ENCODE measurements around the gene GRIN1. TPM values are rescaled to one million over a fixed set of nuclear protein-coding genes. Genes with fewer than 3 reads are reported as not detected.

GRIN1 gene
- total RNA-seq, 6 experiments from 2014 or later, result 0.51 to 1.1 (median 0.66) TPM; not detected in 3

DNA sequence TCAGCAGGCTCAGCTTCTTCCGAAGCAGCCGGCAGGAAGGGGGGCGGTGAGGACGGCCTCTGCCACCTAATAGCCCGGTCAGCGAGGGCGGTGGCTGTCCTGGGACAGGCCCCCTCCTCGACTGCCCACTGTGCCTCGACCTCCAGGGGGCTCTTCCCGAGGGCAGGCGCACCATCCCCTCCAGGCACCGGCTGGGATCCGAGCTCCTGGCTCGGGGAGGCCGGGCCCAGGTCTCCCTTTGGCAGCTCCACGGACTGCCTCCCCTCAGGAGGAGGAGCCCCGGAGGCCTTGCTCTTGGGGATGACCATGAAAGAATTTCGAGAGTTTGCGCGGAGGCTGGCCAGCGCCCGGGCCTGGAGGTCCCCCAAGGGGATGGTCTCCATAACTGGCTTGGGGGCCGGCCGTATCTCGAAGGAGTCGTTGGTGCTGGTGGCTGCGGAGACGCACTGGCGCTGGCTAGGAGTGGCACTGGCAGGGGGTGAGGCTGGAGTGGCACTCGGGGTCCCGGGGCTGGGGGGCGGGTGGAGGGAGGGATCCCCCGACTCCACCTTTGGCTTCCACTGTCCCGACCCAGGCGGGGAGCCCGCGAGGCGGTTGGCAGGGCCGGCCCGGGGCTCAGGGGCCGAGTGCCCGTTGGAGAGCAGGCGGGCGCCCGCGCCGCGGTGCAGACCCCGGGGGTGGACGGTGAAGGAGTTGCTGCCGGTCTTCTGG is 60.6 kb downstream of the GRIN1 start:
- Mint-ChIP-seq H3K27me3 (ENCODE audit: insufficient read depth) (peaks cover 3% of the 10 kb centered on the region), H3K36me3 (ENCODE audit: low read depth) (no peaks in the 10 kb centered on the region), H3K9me3 (no peaks in the 10 kb centered on the region), H3K4me1 (ENCODE audit: low read depth) (peaks cover 21% of the 10 kb centered on the region), H3K27ac (peak overlapping the region; percentile 48; the same call in 1 of the 2 replicates), H3K4me3 (peak overlapping the region; percentile 87)
- no peak for DNase-seq
- TF ChIP-seq, protein P1, sequence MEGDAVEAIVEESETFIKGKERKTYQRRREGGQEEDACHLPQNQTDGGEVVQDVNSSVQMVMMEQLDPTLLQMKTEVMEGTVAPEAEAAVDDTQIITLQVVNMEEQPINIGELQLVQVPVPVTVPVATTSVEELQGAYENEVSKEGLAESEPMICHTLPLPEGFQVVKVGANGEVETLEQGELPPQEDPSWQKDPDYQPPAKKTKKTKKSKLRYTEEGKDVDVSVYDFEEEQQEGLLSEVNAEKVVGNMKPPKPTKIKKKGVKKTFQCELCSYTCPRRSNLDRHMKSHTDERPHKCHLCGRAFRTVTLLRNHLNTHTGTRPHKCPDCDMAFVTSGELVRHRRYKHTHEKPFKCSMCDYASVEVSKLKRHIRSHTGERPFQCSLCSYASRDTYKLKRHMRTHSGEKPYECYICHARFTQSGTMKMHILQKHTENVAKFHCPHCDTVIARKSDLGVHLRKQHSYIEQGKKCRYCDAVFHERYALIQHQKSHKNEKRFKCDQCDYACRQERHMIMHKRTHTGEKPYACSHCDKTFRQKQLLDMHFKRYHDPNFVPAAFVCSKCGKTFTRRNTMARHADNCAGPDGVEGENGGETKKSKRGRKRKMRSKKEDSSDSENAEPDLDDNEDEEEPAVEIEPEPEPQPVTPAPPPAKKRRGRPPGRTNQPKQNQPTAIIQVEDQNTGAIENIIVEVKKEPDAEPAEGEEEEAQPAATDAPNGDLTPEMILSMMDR (IDR thresholded peaks at IDR 0.05), result peak; percentile 34; the same call in 1 of the 2 replicates

DNA sequence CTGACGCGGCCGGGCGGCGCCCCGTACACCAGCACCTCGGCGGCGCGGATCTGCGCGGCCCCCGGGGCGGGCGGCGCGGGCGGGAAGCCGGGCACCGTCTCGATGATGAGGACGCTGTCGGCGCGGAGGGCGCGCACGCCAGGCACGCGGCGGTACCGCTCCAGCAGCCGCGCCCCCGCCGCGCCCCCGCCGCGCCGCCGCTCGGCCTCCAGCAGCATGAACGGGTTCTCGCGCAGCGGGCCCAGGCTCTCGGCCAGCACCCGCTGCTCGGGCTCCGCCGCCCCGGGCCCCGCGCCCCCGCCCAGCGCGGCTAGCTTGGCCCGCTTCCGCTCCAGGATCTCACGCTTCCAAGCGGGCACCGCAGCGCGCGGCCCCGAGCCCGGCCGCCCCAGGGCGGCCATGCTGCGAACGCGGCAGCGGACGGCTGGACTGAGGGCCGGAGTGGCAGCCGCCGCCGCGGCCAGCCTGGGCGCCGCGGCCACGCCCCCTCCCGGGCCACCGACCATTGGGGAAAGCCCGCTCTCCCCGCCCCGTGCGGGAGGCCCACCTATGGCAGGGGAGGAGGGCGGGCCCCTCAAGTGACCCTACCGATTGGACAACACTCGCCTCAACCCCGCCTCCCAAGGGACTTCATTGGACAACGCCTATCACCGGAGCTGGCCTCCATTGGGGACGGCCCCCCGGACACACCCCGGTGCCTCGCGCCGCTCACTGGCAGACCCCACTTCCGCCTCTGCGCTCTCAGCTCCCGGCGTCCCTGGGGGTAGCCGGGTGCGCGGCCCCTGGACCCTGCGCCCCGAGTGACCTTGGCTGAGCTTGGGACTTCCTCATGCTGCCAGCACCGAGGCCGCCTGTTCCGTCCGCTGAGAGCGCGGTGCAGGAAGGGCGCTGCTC is 61.6 kb downstream of the GRIN1 start, which contains the start of gene TPRN:
TSS of gene TPRN (minus strand) at position 431 of the 894 bp plus-strand sequence. CDS start at position 401, 30 bp downstream.
- Mint-ChIP-seq H3K27me3 (ENCODE audit: insufficient read depth) (peaks cover 3% of the 10 kb centered on the region), H3K9me3 (no peaks in the 10 kb centered on the region), H3K36me3 (ENCODE audit: low read depth) (no peaks in the 10 kb centered on the region), H3K27ac (peak within 1 kb of the TSS; percentile 48; the same call in 1 of the 2 replicates), H3K4me3 (peak within 1 kb of the TSS; percentile 87), H3K4me1 (ENCODE audit: low read depth) (peaks cover 22% of the 10 kb centered on the region)
- TF ChIP-seq, protein P1 (IDR thresholded peaks at IDR 0.05), result no peak
- DNase-seq, result peak; percentile 97

DNA sequence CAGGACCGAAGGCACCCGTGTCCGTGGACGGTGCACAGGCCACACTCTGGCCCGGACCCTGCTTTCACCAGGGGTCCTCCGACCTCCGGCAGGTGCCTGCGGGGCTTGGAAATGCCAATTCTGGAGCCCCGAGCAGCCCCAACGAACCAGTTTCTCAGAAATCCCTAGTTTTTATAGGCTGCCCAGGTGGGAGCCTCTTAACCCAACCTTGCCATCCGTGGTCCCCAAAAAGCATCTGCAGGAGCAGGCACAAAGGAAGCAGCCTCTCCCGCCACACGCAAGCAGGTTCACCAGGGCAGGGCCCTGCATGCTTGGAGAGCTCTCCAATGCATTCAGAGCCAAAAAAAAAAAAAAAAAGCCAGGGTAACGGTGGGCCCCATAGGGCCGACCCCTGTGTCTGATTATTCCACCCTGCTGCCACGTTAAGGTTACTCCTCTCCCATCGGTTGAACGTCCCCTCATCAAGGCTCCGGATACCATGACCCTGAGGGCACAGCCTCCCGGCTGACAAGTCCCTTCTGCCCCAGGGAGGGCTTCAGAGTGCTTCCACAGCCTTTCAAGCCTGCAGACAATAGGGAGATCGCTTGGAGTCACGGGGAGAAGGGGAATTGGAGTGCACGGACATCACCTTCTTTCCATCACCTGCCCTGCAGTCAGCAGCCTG is 62.4 kb downstream of the GRIN1 start:
- Mint-ChIP-seq H3K27me3 (ENCODE audit: insufficient read depth) (peaks cover 3% of the 10 kb centered on the region), H3K27ac (peak overlapping the region; percentile 17; the same call in 1 of the 2 replicates), H3K4me3 (peak overlapping the region; percentile 85), H3K4me1 (ENCODE audit: low read depth) (peaks cover 28% of the 10 kb centered on the region), H3K36me3 (ENCODE audit: low read depth) (peaks cover under 1% of the 10 kb centered on the region; the same call in 1 of the 2 replicates), H3K9me3 (no peaks in the 10 kb centered on the region)
- TF ChIP-seq, protein P1 (IDR thresholded peaks at IDR 0.05), result no peak
- DNase-seq, result no peak

DNA sequence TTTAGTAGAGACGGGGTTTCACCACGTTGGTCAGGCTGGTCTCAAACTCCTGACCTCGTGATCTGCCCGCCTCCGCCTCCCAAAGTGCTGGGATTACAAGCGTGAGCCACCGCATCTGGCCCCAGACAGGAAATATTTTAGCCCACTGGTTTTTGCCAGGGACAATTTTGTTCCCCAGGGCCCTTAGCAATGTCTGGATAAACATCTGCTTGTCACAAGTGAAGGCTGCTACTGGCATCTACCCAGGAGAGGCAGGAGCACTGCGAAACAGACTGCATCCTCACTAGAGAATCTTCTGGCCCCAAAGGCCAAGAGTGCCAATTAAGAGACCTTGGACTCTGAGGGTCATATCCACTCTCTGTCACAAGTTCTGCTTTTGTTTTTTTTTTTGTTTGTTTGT is 64.0 kb downstream of the GRIN1 start:
- H3K36me3 Mint-ChIP-seq (ENCODE audit: low read depth), result peaks cover 14% of the 10 kb centered on the region
- TF ChIP-seq, protein P1 (IDR thresholded peaks at IDR 0.05), result no peak
- H3K4me3 Mint-ChIP-seq, result no peak overlapping the region
- H3K27me3 Mint-ChIP-seq (ENCODE audit: insufficient read depth), result peaks cover 1% of the 10 kb centered on the region
- H3K27ac Mint-ChIP-seq, result no peak overlapping the region
- no peak for DNase-seq
- peaks cover 42% of the 10 kb centered on the region for H3K4me1 Mint-ChIP-seq (ENCODE audit: low read depth)
- no peaks in the 10 kb centered on the region for H3K9me3 Mint-ChIP-seq

DNA sequence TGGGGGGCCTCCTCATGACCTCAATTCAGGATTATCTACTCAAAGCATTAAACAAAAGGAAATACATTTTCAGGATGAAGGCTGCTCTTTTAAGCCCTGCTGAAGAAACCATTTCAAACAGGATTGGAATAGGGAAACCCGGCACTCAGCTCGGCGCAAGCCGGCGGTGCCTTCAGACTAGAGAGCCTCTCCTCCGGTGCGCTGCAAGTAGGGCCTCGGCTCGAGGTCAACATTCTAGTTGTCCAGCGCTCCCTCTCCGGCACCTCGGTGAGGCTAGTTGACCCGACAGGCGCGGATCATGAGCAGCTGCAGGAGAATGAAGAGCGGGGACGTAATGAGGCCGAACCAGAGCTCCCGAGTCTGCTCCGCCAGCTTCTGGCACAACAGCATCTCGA is 65.8 kb downstream of the GRIN1 start:
- Mint-ChIP-seq H3K27ac (peak overlapping the region; percentile 86), H3K4me1 (ENCODE audit: low read depth) (peaks cover 33% of the 10 kb centered on the region), H3K27me3 (ENCODE audit: insufficient read depth) (peaks cover 1% of the 10 kb centered on the region), H3K4me3 (peak overlapping the region; percentile 98), H3K36me3 (ENCODE audit: low read depth) (peaks cover 20% of the 10 kb centered on the region), H3K9me3 (no peaks in the 10 kb centered on the region)
- no peak for DNase-seq
- TF ChIP-seq, protein P1 (IDR thresholded peaks at IDR 0.05), result no peak
